NAMALWA (cell line): ENCODE data around the gene CSNK1E.

Experiments
- DNase-seq: peaks from one replicate; pipeline ENCODE4 v3.0.0-alpha.2; 2015; ENCODE audit warnings: low spot score

CSNK1E gene

DNA sequence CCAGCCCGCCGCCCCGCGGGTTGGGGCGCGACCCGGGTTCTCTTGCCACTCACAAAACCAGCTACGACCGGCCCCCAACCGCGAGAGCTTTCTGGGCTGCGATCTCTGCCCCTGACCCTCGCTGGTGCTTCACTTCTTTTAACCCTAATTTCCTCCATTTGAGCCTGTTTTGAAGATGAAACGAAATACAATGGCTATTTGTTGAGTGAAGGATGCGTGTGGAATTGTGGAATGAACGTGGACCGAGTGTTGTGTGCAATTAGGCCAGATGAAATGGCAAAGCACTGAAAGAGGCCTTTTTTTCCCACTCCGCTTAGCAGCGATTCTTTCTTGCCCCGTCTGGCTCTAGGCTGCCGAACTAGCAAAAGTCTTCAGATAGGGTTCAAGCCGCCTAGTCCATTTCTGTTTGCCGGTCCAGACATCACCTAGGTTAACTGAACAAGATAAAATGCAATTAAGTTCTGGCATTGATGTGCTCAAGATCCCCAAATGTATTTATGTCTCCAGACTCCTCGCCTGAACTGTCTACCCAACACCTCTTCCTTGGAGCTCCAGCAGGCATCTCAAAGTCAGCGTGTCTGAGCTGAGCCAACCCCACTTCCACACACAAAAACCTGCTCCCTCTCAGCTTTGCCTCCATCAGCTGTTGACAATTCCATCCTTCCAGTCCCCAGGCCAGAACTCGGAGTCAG lies 44.0 kb downstream of the CSNK1E start:
- DNase-seq: no peak

DNA sequence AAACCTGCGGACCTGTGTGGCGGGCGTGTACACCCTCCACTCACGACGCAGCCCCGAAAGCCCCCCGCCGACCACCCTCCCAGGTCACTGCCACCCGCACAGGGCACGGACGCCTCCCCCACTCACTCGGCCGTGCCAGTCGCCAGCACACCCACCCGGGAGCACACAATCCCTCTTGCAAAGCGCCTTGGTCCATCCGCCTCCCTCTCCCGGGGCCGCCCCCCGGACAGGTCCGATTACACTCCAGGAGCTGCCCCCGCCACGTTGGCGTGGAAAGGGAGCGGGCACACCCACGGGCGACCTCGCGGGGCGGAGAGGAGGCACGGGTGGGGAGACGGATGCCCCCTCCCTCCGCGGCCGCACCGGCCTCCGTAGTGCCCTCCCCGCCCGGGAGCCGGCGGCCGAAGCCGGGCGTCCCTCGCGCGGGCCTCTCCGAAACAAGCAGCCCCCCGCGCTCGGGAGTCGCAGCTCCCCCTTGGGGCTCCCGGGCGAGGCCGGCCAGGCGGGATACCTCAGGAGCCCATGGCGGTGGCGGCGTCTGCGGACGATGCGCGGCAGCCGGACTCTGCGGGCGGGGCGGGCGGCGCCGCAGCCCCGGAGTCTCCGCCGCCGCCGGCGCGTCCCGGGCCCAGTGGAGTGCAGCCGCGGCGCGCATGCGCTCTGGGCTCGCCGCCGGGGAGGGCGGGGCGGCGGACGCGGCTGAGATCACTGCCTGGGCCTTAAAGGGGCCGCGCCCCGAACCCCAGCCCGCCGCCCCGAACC lies 44.7 kb downstream of the CSNK1E start, which contains the start of gene TMEM184B:
Gene TMEM184B (minus strand): TSS at position 638 of the 762 bp plus-strand sequence. CDS start 25,049 bp downstream, outside the sequence.
- DNase-seq: peak; percentile 81

DNA sequence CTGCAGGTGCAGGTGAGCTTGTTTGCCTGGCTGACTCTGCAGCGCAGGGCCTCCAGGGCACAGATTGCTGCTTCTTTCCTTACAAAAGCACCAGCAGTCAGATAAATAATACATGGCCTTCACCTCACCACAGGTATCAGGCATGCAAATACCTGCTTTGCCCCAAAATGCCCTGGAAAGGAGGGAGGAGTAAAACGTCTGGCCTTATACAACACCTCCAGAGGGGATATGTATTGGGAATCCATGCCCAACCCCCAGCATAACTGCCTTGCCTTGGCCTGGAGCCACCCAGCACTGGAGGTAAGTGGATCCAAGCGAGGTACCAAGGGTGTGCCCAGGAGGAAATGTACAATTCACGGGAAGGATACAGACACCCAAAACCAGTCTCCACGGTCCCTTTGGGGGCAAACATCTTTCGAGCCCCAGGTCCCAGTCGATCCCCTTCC lies 45.3 kb downstream of the CSNK1E start:
- no peak for DNase-seq

DNA sequence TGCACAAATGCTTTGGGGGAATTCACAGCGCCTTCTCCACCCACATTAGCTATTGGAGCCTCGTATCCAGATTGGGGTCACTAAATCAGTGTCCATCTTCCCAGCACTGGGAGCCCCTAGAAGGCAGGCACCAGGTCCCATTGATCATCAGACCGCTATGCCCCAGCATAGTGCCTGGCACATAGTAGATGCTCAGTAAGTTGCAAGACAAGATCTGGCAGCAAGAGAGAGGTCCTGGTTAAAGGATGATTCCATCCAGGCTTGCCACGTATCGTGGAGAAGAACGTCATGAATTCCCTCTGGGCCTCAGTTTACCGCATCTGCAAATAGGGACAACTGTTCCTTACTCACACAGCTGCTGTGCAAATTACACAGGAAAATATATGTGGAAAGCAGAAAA lies 46.1 kb downstream of the CSNK1E start:
- DNase-seq: no peak

DNA sequence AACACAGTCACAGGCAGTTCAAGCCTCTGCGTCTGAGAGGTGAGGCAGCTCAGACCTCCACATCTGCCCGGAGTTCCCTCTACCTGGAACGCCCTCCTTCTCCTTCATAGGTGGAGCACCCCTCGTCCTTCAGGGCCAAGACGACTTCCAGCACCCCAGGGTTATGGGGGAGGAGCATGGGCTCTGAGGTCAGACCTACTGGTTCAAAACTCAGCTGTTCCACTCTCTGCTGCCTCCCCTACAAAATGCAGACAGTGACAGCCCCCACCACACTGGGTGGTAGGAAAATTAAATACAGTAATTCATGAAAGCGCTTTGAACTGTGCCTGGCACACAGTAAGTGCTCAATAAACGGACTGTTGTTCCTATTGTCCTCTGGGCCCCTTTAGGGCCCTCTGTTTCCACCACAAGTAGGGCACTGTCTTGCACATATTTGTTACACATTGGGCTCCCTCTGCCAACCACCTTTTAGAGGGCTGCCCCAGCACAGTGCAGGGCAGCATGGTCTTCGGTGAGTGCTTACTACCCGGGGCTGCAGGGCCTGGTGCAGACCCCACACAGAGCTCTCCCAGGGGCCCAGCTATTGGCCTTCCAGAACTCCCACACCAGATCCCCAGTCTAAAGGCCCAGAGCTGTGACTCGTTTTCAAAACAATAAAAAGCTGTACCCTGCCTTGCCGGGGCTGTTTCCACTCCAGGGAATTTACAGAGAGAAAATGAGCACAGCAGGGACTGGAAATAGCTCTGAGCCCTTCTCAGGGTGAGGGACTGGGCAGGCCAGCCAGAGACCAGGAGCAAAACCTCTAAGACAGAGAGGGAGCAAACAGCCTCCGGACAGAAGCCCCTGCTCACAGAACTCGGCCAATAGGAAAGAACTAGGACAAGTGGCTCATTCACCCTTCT lies 46.9 kb downstream of the CSNK1E start:
- no peak for DNase-seq

DNA sequence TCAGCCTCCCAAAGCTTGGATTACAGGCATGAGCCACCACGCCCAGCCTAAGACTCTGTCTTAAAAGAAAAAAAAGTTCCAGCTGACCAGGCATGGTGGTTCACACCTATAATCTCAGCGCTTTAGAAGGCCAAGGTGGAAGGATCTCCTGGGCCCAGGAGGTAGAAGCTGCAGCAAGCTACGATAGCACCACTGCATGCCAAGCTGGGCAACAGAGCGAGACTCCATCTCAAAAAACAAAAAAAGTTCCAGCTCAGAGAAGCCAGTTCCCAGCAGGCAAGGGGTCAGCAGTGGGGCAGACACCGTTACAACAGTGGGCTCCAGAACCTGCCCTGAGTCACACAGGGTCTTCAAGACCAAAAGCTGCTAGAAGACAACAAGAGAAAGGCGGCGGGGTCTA lies 47.8 kb downstream of the CSNK1E start:
- no peak for DNase-seq

DNA sequence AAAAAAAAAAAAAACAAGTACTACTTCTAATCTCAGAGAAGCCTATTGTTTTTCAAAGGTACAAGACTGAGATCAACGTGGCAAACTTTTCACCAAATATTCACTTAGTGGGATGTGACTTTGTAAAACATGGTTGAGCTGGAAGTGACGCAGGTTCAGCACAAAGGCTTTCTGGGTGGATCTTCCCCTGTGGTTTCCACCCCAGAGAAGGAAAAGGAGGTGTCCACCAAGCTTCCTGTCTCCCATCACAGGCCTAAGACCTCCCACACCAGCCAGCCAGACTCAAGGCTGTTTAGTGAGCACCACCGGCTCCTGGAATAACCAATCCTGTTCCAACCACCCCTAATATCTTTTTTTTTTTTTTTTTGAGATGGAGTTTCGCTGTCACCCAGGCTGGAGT lies 50.1 kb downstream of the CSNK1E start:
- DNase-seq: no peak

DNA sequence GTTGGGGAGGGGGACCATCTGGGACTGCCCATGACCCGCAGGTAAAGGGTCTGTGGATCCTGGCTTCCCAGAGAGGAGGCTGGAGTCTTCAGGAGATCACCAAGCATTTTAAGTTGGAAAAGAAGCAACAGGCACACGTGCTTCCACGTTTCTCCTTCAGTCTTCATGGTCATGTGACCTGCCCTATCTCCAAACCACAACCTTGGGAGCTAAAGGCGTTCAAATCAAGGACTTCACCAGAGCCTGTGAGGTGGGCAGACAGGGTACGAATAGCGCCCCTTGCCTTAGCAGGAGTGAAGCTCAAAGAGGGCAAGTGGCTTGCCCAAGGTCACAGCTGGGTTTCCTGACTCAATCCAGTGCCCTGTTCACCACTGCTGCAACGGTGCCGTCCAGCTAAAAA lies 51.1 kb downstream of the CSNK1E start:
- no peak for DNase-seq

DNA sequence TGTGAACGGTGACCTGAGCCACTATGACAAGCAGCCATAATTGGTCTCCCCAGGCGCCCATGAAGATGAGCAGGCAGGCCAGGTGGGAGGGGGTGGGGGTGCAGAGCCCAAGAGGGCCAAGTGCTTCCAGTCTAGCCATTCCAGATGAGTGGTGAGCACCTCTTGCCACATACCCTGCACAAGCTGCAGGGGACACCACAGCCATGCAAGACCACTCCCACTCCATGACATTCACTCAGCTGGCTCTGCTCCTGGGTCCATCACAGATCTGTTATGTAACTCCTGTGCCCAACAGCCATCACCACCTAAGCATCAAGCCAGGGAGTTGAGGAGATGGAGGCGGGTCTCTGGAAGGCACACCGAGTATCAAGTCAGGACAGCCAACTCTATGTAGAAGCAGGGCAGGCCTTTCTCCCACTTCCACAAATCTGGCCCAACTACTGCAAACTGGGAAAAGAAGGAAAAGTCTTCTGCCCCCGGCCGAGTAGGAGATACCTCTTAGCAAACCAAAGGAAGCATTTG lies 52.9 kb downstream of the CSNK1E start:
- no peak for DNase-seq

DNA sequence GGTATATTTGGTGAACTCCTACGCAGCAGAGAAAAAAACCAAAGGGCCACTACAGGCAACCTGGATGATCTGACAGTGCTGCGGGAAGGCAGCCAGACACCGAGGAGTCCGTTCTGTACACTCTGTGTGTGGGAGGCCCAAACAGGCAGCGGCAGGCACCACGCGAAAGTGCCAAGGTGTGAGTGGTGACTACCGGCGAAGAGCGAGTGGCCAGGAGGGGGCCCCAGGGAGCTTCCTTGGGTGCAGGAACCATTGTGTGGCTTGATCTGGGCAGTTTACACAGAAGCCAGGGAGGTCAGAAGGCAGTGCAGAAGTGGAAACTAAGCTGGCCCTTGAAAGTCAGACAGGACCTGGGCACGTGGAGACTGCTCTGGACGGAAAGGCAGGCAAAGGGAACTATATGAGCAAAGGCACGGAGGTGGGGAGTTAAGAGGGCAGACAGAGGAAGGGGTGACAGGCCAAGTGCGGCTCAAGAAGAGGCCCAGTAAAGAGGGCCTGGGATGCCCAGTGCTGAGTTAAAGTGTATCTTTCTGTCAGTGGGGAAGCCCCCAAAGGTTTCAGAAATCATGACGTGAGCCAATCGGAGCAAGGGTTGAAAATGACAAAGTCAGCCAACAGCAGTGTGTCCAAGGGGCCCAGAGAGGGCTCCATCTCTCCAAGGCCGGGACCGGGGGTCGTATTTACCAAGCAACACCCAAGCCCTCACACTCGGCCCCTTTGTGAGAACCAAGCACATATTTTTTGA lies 55.0 kb downstream of the CSNK1E start:
- peak; percentile 44 for DNase-seq

DNA sequence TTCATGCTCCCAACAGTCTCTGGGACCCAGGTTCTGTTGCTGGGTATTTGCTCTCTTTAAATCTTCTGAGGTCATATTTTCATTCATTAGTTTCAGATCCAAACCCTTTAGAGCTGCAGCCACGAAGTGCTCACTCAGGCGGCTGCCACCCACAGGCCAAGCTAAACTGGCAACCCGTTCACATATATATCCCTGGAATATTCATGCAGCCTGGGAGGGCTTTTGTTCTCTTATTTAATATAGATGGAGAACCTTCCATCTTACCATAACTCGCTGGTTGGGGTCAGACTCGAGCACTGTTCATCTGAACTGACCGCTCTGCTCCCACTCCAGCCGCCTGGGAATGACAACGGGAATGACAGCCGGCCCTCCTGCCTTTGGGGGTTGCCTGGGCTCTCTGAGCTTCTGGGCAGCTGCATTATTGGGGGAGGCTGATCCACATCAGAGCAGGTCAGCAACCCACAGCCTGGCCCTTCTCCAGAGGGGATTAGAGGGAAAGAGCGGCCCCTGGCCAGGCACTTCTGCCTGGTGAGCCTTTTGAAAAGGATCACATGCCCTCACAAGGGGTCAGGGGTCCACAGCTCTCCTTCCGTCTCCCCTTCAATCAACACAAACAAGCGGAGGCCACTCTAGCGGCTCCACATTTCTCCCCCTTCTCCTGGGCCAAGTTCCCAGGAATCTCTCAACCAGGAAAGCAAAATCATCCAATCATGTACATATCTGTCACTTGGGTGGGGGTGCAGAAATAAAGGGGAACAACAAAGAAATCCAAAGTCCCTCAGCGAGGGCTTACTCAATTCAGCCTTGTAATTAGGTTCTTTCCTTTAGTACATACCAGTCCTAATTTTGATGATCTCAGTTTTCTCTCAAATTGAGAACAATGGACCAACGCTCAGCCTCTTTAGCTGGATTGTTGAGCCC lies 56.2 kb downstream of the CSNK1E start:
- DNase-seq: no peak

DNA sequence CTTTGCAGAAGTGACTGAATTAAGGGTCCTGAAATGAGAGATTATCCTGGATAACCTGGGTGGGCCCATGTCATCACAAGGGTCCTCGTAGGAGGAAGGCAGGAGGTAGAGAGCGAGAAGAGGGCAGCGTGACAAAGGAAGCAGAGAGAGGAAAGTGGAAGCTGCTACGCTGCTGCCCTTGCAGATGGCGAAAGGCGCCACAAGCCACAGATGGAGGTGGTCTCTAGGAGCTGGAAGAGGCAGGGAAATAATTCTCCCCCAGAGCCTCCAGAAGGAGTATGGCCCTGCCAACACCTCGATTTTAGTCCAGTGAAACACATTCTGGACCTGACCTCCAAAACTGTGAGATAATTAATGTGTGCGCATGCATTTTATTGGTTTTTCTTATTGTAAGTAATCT lies 57.9 kb downstream of the CSNK1E start:
- DNase-seq: no peak

DNA sequence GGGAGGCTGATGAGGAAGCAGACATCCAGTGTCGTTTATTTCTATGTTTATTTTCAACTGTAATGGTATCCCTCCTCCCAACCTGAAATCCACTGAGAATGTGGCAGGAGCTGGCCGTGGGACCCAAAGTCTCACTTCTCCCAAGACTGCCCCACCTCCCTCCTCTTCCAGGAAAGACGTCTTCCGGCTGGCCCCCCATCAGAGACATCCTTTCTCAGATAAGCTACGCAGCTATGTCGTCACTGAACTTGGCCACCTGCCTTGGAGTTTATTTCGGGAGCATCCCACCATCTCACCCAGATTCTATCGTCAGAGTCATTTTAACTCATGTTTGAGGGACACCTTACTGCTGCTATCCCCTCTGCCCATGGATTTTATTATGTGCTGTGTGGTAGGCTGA lies 58.3 kb downstream of the CSNK1E start:
- no peak for DNase-seq

DNA sequence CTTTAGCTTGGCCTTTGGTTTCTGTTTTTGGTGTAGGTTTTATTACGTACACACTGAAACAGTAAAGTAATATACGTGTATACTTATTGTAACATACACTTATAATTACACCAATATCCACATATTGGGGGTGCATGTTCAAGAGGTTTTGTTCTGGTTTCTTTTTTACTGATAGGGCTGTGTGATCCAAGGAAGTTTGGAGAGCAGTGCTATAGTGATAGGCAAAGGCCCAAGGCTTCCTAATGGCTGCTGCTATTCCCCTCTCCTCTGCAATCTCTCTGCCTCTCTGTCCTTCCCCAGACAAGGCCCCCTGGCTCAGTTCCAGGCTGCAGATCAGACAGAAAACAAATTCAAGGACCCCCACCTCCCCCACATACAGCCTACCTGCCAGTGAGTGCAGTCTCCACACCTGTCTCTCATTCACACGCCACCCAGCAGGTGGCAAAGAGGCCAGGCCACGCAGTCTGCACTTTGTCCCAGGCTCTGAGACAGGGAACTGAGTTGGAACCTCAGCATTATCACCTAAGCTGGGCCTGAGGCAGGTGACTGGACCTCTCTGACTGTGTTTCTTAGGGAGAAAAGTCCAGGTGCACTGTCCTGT lies 59.5 kb downstream of the CSNK1E start:
- no peak for DNase-seq

DNA sequence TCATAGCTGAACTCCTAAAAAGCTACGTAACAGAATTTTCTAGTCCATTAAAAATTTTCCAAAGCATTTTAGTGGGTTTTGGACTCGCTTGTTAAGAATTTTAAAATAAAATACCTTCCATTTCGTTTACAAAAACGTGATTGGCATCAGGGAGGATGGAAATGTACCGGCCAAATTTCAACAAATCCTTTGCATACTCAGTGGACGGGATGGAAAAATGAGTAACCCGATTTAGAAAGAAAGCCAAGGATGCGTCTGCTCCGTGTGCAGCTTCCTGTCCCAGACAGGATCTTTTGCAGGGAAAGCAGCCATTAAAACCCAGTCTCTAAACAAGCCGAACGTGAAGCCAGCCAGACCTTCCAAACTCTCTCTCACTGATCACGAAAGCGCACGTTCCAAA lies 60.1 kb downstream of the CSNK1E start:
- no peak for DNase-seq

DNA sequence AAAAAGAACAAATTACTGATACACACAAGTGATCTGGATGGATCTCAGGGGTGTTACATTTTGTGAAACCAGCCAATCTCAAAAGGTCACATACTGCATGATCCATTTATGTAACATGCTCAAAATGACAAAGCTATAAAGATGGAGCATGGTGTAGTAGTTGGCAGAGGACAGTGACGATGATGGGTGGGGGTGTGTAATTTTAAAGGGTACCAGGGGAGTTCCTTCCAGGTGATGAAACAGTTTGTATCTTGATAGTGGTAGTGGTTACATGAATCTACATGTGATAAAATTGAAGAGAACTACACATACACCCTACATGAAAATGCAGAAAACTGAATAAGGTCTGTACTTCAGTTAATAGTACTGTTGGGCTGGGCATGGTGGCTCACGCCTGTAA lies 61.5 kb downstream of the CSNK1E start:
- no peak for DNase-seq

DNA sequence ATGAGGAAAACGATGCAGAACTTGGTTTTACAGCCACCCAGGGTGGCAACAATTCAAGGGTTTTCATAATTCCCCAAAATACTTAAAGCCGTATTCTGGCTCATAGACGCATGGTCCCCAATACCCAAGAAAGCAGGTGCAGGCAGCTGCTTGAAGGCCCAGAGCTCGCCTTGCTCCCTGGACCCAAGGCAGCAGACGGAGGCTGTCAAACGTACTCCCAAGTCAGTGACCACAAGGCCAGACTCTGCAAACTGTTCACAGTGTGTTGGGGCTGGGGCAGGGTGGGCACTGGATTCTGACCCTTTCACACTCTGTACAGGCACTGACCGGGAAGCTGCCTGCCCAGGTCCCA lies 65.9 kb downstream of the CSNK1E start:
- DNase-seq: no peak

DNA sequence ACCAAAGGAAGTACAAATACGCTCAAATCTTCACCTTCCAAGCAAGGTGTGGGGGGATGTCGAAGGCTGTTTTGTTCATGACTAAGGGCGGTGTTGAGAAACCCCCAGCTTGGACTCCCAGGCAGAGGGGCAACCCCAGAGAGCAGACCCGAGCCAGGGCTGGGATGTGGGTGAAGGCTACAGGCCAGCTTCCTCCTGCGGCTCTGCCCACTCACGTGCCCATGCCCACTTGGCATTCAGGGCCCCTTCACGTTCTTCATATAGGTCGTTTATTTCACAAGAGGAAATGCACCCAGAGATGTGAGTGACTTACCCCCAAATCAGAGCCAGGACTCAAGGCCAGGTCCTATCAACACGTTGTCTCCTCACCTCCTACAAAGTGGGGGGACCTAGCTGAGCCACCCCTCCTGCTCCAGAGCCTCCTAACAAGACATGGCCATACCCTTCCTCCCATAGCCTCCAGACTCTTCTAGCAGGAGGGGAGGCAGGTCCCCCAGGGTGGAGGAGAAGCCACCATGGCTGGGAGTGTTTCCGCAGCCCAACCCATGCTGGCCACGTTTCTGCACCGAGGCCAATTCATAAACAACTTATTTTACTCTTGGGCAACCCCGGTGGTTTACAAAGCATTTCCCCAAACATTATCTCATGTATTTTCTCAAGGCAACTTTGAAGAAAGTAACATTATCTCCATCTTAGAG lies 66.4 kb downstream of the CSNK1E start:
- DNase-seq: no peak

DNA sequence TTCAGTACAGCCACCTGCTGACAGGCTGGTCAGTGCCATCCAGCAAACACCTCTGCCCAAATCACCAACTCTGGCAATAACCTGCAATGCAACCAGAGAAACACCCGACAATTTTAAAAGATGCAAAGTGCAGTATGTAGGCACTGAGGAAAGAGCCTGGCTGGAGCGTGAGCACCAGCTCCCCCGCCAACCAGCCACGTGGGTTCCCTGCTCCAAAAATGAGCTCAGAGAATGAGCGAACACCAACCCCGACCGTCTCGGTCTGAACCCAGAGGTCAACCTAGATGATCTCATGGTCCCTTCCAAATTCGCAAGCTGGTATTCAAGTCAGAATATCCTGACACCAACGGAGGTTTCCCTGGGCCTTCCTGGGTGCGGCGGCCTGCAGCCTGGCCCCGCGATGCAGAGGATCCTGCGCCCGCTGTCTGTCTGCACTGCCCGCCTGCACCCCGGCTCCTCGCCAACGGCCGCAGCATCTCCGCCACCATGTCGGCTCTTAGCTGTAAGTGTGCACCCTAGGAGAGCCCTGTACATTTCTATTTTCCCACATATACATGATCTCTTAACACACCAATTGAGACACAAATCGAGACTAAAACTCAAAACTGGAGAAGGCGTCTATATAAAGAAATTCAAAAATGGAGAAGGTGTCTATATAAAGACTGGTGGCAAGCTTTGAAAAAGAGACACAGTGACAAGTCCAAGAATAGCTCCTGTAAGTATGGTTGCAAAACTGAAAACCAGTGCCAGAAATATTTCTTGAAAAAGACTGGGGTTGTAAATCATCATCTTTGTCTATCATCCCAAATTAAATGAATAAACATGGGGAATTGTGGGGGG lies 67.2 kb downstream of the CSNK1E start:
- no peak for DNase-seq
